Measurements from ENCODE around the gene ZSCAN21.

The ZSCAN21 gene

GRCh38 chr7:100065452-100066186 is 16.0 kb downstream of the ZSCAN21 start:
- TF ChIP-seq CTCF (conservative IDR thresholded peaks at IDR 0.05): no peak
- TF ChIP-seq ZFX (IDR thresholded peaks at IDR 0.05): no peak
- no peak overlapping the region; the same call in 1 of the 2 replicates for H3K27ac ChIP-seq

- peak; percentile 30; the same call in 1 of the 2 replicates for TF ChIP-seq ZFX (IDR thresholded peaks at IDR 0.05)
- no peak for TF ChIP-seq CTCF (conservative IDR thresholded peaks at IDR 0.05)
- no peak overlapping the region for H3K27ac ChIP-seq
These were observed 17.4 kb downstream of the ZSCAN21 start for GRCh38 chr7:100066953-100067352.

GRCh38 chr7:100069991-100070390 is 20.4 kb downstream of the ZSCAN21 start:
- no peak overlapping the region for H3K27ac ChIP-seq
- TF ChIP-seq ZFX (IDR thresholded peaks at IDR 0.05) (no peak), CTCF (conservative IDR thresholded peaks at IDR 0.05) (no peak)

GRCh38 chr7:100071018-100071723 is 21.6 kb downstream of the ZSCAN21 start:
- TF ChIP-seq ZFX (IDR thresholded peaks at IDR 0.05): no peak
- TF ChIP-seq CTCF (conservative IDR thresholded peaks at IDR 0.05): no peak
- H3K27ac ChIP-seq: no peak overlapping the region

GRCh38 chr7:100072462-100072861 is 22.9 kb downstream of the ZSCAN21 start:
- TF ChIP-seq CTCF (conservative IDR thresholded peaks at IDR 0.05): no peak
- no peak for TF ChIP-seq ZFX (IDR thresholded peaks at IDR 0.05)
- no peak overlapping the region for H3K27ac ChIP-seq

- no peak overlapping the region for H3K27ac ChIP-seq
- TF ChIP-seq CTCF (conservative IDR thresholded peaks at IDR 0.05) (no peak), ZFX (IDR thresholded peaks at IDR 0.05) (no peak)
These were observed 25.3 kb downstream of the ZSCAN21 start for GRCh38 chr7:100074841-100075240.

- H3K27ac ChIP-seq: no peak overlapping the region
- no peak for TF ChIP-seq ZFX (IDR thresholded peaks at IDR 0.05)
- TF ChIP-seq CTCF (conservative IDR thresholded peaks at IDR 0.05): no peak
These were observed 25.8 kb downstream of the ZSCAN21 start for GRCh38 chr7:100075418-100075817.
